ENCODE results near the gene LIX1L. TPM values are rescaled to one million over a fixed set of nuclear protein-coding genes. Genes with fewer than 3 reads are reported as not detected.
A peak's percentile ranks its signal among the peaks of the same experiment; 100 is the strongest.

Gene LIX1L
- total RNA-seq, 4 donors from 2014 or later, result 30.8 to 57.1 (median 41.5) TPM

DNA sequence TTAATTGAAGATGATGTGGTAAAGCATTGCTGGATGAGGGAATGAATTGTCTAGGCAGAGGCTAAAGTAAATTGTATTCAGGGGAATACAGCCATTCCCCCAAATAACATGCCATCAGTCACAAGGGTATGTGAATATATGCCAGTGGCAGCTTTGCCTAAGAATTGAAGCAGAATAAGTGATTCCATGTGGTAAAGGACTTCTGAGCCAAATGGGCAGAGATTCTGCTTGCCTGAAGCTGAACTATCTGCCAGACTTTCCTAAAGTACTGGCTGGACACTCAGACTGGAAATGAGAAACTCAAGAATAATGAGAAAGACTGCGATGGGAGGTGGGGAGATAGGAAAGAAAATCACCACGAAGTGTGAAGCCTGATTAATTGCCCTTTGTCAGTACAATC is 2.4 kb downstream of the LIX1L start:
- H3K27ac ChIP-seq, result peak overlapping the region; percentile 91 to 97 (median 96)
- 28 to 35% methylated on average over 2 of the region's 2 CpGs for WGBS, 2 donors
- peak in 1 of 2 donors; percentile 15 for TF ChIP-seq EP300 (IDR thresholded peaks at IDR 0.05)
- TF ChIP-seq, protein P1, sequence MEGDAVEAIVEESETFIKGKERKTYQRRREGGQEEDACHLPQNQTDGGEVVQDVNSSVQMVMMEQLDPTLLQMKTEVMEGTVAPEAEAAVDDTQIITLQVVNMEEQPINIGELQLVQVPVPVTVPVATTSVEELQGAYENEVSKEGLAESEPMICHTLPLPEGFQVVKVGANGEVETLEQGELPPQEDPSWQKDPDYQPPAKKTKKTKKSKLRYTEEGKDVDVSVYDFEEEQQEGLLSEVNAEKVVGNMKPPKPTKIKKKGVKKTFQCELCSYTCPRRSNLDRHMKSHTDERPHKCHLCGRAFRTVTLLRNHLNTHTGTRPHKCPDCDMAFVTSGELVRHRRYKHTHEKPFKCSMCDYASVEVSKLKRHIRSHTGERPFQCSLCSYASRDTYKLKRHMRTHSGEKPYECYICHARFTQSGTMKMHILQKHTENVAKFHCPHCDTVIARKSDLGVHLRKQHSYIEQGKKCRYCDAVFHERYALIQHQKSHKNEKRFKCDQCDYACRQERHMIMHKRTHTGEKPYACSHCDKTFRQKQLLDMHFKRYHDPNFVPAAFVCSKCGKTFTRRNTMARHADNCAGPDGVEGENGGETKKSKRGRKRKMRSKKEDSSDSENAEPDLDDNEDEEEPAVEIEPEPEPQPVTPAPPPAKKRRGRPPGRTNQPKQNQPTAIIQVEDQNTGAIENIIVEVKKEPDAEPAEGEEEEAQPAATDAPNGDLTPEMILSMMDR (IDR thresholded peaks at IDR 0.05), result no peak
- peaks cover 0 to 74% (median 35%) of the 10 kb centered on the region in 4 donors for H3K4me1 ChIP-seq
- H3K4me3 ChIP-seq, result no peak overlapping the region
- no peaks in the 10 kb centered on the region for H3K27me3 ChIP-seq
- H3K36me3 ChIP-seq, result no peaks in the 10 kb centered on the region
- H3K9me3 ChIP-seq, result no peaks in the 10 kb centered on the region
- no peak for DNase-seq (ENCODE audit: low spot score in 2 of 2)

DNA sequence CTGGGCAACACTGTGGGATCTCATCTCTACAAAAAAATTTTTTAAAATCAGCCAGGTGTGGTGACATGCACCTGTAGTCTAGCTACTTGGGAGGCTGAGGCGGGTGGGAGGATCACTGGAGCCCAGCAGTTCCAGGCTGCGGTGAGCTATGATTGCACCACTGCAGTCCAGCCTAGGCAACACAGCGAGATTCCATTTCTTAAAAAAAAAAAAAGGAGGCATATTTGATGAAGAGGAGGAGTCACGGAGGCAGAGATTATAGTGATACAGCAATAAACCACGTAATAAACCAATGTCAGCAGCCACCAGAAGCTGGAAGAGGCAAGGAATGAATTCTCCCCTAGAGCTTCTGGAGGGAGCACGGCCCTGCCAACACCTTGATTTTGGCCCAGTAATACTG is 4.0 kb downstream of the LIX1L start:
- no peaks in the 10 kb centered on the region for H3K27me3 ChIP-seq
- H3K4me3 ChIP-seq, result no peak overlapping the region
- H3K4me1 ChIP-seq, result peaks cover 0 to 67% (median 29%) of the 10 kb centered on the region in 4 donors
- no peak for DNase-seq (ENCODE audit: low spot score in 2 of 2)
- 70 to 78% methylated on average over 6 of the region's 6 CpGs for WGBS, 2 donors
- H3K27ac ChIP-seq, result no peak overlapping the region
- H3K36me3 ChIP-seq, result peaks cover 0 to under 1% (median 0%) of the 10 kb centered on the region in 3 donors
- no peaks in the 10 kb centered on the region for H3K9me3 ChIP-seq
- TF ChIP-seq EP300 (IDR thresholded peaks at IDR 0.05), result no peak
- no peak for TF ChIP-seq POLR2A (IDR thresholded peaks at IDR 0.05)
- TF ChIP-seq, protein P1 (IDR thresholded peaks at IDR 0.05), result no peak

DNA sequence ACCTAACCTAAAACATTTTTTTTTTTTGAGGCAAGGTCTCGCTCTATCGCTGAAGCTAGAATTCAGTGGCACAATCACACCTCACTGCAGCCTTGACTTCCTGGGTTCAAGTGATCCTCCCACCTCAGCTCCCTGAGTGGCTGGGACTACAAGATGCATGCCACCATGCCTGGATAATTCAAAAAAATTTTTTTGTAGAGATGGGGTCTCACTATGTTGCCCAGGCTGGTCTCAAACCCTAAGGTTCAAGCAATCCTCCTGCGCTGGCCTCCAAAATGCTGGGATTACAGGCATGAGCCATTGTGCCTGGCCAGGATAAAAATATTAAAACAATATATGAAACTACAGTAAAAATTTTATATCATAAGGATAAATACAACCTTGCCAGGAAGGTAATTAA is 4.9 kb downstream of the LIX1L start:
- peaks cover 0 to 8% (median 0%) of the 10 kb centered on the region in 3 donors for H3K36me3 ChIP-seq
- no peak overlapping the region for H3K4me3 ChIP-seq
- no peaks in the 10 kb centered on the region for H3K9me3 ChIP-seq
- TF ChIP-seq, protein P1 (IDR thresholded peaks at IDR 0.05), result no peak
- TF ChIP-seq EP300 (IDR thresholded peaks at IDR 0.05) (no peak), POLR2A (IDR thresholded peaks at IDR 0.05) (no peak)
- 94 to 99% methylated on average over 3 of the region's 3 CpGs for WGBS, 2 donors
- DNase-seq (ENCODE audit: low spot score in 2 of 2), result no peak
- no peaks in the 10 kb centered on the region for H3K27me3 ChIP-seq
- no peak overlapping the region for H3K27ac ChIP-seq
- H3K4me1 ChIP-seq, result peaks cover 0 to 62% (median 26%) of the 10 kb centered on the region in 4 donors

DNA sequence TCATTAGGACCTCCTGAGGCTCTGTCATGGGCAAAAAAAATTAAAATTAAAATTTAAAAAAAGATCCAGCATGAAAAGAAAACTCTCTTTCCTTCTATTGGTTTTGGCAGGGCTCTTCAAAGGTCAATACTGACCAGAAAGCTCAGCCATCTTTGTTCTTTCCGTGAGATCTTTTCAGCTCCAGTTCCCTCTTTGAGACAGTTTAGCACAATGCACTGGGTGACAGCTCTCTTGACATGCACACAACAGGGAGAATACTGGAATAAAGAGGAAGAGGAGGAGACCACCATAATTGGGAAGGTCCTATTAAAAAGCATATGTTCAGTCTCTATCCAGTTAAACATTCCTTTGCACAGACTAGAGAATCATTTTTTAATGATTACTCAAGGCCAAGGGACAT is 6.3 kb downstream of the LIX1L start:
- no peak for DNase-seq (ENCODE audit: low spot score in 2 of 2)
- H3K27me3 ChIP-seq, result no peaks in the 10 kb centered on the region
- no peak overlapping the region for H3K4me3 ChIP-seq
- H3K9me3 ChIP-seq, result no peaks in the 10 kb centered on the region
- peaks cover 0 to 57% (median 23%) of the 10 kb centered on the region in 4 donors for H3K4me1 ChIP-seq
- TF ChIP-seq, protein P1 (IDR thresholded peaks at IDR 0.05), result no peak
- TF ChIP-seq EP300 (IDR thresholded peaks at IDR 0.05) (no peak), POLR2A (IDR thresholded peaks at IDR 0.05) (no peak)
- 31 to 40% methylated on average over 1 of the region's 1 CpG for WGBS, 2 donors
- H3K27ac ChIP-seq, result no peak overlapping the region
- H3K36me3 ChIP-seq, result peaks cover 0 to 21% (median 6%) of the 10 kb centered on the region in 3 donors

DNA sequence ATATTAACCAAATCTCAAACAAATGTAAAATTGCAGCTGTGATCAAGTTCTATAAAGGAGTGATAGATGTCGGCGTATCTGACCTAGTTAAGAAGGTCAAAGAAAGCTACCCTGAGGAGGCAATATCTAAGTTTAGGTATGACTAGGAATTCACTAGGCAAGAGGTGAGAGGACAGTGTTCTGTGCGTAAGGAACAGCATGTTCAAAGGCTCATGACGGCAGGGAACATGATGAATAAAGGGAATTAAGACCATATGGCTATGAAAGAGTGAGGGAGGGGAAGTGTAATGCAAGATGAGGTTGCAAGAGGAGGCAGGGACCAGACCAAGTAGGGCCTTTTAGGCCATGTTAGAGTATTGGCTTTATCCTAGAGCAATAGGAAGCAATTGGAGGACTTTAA is 8.6 kb downstream of the LIX1L start:
- H3K27ac ChIP-seq, result no peak overlapping the region
- no peaks in the 10 kb centered on the region for H3K27me3 ChIP-seq

More for the DNA sequence above, 8.6 kb downstream of the LIX1L start:
- no peak overlapping the region for H3K4me3 ChIP-seq
- H3K9me3 ChIP-seq, result no peaks in the 10 kb centered on the region
- H3K4me1 ChIP-seq, result peaks cover 0 to 34% (median 4%) of the 10 kb centered on the region in 4 donors
- TF ChIP-seq POLR2A (IDR thresholded peaks at IDR 0.05), result no peak
- TF ChIP-seq, protein P1 (IDR thresholded peaks at IDR 0.05), result no peak
- TF ChIP-seq EP300 (IDR thresholded peaks at IDR 0.05), result no peak
- 90 to 91% methylated on average over 4 of the region's 4 CpGs for WGBS, 2 donors
- H3K36me3 ChIP-seq, result peaks cover 0 to 25% (median 6%) of the 10 kb centered on the region in 3 donors
- DNase-seq (ENCODE audit: low spot score in 2 of 2), result no peak
